Placental epithelial cell (primary cell): ENCODE measurements around the gene CKAP2L. TPM values are rescaled to one million over a fixed set of nuclear protein-coding genes. Genes with fewer than 3 reads are reported as not detected.

Experiments
- total RNA-seq: library from RNA; depleted of rRNA; stranded (reverse); fragments of >200 nt; gene quantifications from 2 replicates; pipeline ENCODE4 v1.2.3, GENCODE V29; 2012

Gene CKAP2L, protein sequence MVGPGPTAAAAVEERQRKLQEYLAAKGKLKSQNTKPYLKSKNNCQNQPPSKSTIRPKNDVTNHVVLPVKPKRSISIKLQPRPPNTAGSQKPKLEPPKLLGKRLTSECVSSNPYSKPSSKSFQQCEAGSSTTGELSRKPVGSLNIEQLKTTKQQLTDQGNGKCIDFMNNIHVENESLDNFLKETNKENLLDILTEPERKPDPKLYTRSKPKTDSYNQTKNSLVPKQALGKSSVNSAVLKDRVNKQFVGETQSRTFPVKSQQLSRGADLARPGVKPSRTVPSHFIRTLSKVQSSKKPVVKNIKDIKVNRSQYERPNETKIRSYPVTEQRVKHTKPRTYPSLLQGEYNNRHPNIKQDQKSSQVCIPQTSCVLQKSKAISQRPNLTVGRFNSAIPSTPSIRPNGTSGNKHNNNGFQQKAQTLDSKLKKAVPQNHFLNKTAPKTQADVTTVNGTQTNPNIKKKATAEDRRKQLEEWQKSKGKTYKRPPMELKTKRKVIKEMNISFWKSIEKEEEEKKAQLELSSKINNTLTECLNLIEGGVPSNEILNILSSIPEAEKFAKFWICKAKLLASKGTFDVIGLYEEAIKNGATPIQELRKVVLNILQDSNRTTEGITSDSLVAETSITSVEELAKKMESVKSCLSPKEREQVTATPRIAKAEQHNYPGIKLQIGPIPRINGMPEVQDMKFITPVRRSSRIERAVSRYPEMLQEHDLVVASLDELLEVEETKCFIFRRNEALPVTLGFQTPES
- total RNA-seq: 3.1 and 4.9 TPM in 2 replicates

DNA sequence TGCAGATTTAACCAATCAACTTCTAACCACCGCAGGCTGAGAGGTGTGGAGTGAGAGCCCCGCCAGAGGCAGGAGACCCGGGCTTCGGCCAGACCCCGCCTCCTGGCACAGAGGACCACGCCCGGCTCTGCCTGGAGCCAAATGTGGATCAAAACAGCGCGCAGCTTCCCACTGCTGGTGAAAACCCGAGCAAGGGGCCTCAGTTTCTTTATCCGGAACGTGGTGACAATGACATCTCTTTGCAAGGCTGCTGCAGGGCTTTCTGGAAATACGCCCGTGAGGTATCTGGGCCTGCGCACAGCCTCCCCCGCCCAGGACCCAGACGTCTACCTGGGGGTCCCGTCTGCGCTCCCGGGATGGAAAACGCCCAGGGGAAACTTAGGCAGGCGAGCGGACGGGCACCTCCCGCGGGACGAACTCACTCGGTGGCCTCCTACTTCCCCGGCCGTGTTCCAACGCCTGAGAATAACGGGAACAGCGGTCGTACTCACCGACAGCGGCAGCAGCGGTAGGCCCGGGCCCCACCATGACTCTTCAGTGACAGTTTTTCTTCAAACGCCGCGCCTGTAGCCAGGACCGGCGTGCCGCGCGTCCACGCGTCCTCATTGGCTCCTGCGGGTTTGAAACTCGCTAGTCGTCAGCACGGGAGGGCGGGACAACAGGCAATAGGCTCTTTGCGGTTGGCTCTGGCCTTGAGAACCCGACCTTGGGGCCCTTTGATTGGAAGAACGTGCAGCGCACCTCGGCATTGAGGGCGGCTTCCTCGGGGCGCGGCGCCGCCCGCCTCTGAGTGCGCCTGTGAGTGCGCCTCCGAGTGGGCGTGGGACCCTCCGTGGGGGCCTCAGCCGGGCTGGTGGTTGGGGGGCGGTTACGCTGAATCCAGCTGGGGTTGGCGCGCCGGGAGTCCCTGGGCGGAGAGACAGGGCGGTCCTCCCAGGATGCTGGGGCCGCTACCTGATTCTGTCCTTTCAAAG lies at the start of gene CKAP2L:
CKAP2L (minus strand) TSS at position 539 of the 974 bp plus-strand sequence; CDS start at position 528, 11 bp downstream.

DNA sequence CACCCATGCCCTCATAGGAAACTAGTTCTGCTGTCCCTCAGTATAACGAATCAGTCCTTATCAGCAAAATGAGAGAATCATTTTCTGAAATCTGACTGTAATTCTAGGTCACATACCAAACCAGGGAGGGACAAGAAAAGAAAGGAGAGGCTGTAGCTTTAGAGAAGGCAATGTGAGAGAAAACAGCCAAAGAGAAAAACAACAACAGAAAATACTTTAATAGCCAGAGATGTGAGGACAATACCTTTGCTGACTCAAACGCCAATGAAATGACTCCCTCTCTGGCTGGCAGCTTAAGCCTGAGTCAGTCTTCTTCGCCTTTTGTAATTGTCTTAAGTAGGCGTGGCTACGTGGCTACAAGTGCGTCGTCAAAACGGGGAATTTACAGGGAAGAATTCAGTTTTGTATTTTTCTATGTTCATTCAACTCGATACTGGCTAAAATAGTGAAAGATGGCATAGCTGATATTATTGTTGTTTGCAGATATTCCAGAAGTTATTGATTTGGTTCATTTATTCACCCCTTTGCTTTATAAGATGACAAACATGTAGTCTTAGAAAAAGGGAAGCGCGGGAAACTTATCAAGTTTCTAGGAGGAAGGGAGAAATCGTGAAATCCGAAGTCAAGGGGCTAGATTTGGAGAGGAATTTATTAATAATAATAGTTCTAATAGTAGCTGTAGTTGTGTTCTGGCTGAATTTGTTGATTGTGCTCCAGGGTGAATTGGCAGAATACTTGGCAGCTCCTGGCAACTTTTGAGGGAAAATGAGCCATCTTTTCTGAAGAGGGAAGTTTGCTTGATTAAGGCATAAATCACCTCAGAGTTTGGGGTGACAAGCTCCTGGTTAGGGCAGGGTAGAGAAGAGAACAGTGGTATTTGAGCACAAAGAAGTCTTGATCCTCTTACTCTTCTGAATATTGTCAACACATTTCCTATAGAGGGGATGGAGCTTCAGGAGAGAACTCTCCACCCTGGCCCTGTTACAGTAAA lies 20.1 kb upstream of the CKAP2L start, which contains the start of gene IL1A:
IL1A (minus strand) TSS at position 295 of the 991 bp plus-strand sequence. CDS start 723 bp downstream, outside the sequence.

DNA sequence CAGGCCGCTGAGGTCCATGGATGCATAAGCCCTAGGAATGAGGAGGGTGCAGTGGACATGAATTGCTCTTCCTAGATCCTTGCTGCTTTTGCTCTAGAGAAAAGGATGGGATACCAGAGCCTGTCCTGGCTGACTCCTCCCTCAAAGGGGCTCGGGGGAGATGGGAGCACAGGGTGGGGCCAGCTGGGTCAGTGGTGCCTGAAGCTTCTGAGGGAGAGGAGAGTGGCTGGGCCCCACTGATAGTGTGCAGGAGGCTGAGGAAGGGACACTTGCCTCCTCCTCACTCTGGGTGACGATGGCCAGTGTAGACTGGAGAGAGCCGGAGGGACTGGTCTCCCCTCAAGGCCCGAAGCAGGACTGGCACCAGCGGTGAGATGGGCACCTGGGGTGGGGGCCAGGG lies 43.6 kb downstream of the CKAP2L start, which contains the start of gene NT5DC4:
NT5DC4 (plus strand) TSS at position 236 of the 400 bp plus-strand sequence; CDS start at position 296, 60 bp downstream.

Other genes starting within 250 kb of the CKAP2L start
- gene POLR1B, start 222.1 kb downstream of the CKAP2L start, total RNA-seq: 6.7 and 8.2 TPM in 2 replicates
- 10.6 and 11.3 TPM in 2 replicates for gene CHCHD5, start 180.0 kb downstream of the CKAP2L start, total RNA-seq
- 13.3 and 14.1 TPM in 2 replicates for gene SLC20A1, start 118.7 kb downstream of the CKAP2L start, total RNA-seq
- gene NT5DC4, start 43.6 kb downstream of the CKAP2L start, total RNA-seq: not detected in 2 replicates
- under 0.01 and 0.54 TPM in 2 replicates for gene IL1A, start 19.9 kb upstream of the CKAP2L start, total RNA-seq
- 0.11 TPM in 1 of 2 replicates, not detected in the other for gene IL1B, start 72.2 kb upstream of the CKAP2L start, total RNA-seq
- gene IL37, start 146.6 kb upstream of the CKAP2L start, total RNA-seq: not detected in 2 replicates
- gene IL36G, start 213.4 kb upstream of the CKAP2L start, total RNA-seq: not detected in 2 replicates
- not detected in 2 replicates for gene IL36A, start 240.8 kb upstream of the CKAP2L start, total RNA-seq